Endothelial cell (in vitro differentiated cells): ENCODE results near the gene HS3ST5. TPM values are rescaled to one million over a fixed set of nuclear protein-coding genes. Genes with fewer than 3 reads are reported as not detected.

Source experiments
- DNase-seq: peaks from one replicate; pipeline ENCODE4 v3.0.0; 2021; ENCODE audit warnings: low spot score
- H3K27ac Mint-ChIP-seq: one replicate; pipeline ENCODE4 v1.8.0; 2021; ENCODE audit warnings: mixed read lengths, inconsistent platforms; ENCODE audit not compliant: unreplicated experiment
- H3K27me3 Mint-ChIP-seq: one replicate; pipeline ENCODE4 v1.8.0; 2021; ENCODE audit warnings: mild to moderate bottlenecking, moderate library complexity, mixed read lengths, inconsistent platforms; ENCODE audit not compliant: unreplicated experiment
- H3K36me3 Mint-ChIP-seq: one replicate; pipeline ENCODE4 v1.8.0; 2021; ENCODE audit warnings: mild to moderate bottlenecking, low read depth, mixed read lengths, inconsistent platforms; ENCODE audit not compliant: unreplicated experiment
- H3K4me1 Mint-ChIP-seq: one replicate; pipeline ENCODE4 v1.8.0; 2021; ENCODE audit warnings: mild to moderate bottlenecking, mixed read lengths, inconsistent platforms; ENCODE audit not compliant: unreplicated experiment
- H3K4me3 Mint-ChIP-seq: one replicate; pipeline ENCODE4 v1.8.0; 2021; ENCODE audit warnings: mild to moderate bottlenecking, mixed read lengths, inconsistent platforms; ENCODE audit not compliant: unreplicated experiment
- H3K9me3 Mint-ChIP-seq: one replicate; pipeline ENCODE4 v1.8.0; 2021; ENCODE audit warnings: mixed read lengths, inconsistent platforms; ENCODE audit not compliant: unreplicated experiment
- total RNA-seq: library from RNA; stranded (reverse); fragmentation: NEBNext Ultra II Directional; extraction: Animal tissue kit (Norgen Biotek cat#: 25700); gene quantifications from one replicate; pipeline ENCODE4 v1.2.1, GENCODE V29; 2021; ENCODE audit not compliant: unreplicated experiment
- TF ChIP-seq, protein P1 (sequence below): fragments of 200-600 bp; sonication (generic); IDR thresholded peaks from one replicate; pipeline ENCODE4 v1.5.0; 2021; ENCODE audit warnings: antibody characterized with exemption; ENCODE audit not compliant: unreplicated experiment

The HS3ST5 gene
- total RNA-seq, 1 donor from 2014 or later: 0.51 TPM

DNA sequence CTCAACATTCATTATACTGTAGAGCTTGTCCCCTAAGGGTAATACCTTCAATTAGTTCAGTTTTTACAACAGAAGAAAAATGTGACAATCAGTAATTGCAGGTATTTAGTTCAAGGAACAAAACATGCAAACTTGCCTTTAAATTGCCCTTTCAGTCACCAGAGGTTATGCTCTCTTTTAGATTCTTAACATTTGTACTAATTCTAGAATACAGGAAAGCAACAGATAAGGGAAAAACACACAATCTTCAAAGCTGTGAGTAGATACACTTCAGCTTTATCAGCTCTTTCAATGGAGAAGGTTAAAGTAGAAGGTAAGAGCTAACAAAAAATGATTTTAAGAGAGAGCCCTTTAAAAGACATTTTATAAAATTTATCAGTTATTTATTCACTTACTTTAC lies 173.1 kb downstream of the HS3ST5 start:
- TF ChIP-seq, protein P1, sequence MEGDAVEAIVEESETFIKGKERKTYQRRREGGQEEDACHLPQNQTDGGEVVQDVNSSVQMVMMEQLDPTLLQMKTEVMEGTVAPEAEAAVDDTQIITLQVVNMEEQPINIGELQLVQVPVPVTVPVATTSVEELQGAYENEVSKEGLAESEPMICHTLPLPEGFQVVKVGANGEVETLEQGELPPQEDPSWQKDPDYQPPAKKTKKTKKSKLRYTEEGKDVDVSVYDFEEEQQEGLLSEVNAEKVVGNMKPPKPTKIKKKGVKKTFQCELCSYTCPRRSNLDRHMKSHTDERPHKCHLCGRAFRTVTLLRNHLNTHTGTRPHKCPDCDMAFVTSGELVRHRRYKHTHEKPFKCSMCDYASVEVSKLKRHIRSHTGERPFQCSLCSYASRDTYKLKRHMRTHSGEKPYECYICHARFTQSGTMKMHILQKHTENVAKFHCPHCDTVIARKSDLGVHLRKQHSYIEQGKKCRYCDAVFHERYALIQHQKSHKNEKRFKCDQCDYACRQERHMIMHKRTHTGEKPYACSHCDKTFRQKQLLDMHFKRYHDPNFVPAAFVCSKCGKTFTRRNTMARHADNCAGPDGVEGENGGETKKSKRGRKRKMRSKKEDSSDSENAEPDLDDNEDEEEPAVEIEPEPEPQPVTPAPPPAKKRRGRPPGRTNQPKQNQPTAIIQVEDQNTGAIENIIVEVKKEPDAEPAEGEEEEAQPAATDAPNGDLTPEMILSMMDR: no peak
- no peaks in the 10 kb centered on the region for H3K36me3 Mint-ChIP-seq
- no peaks in the 10 kb centered on the region for H3K27me3 Mint-ChIP-seq
- H3K27ac Mint-ChIP-seq: no peak overlapping the region
- no peaks in the 10 kb centered on the region for H3K9me3 Mint-ChIP-seq
- H3K4me3 Mint-ChIP-seq: no peak overlapping the region
- no peak for DNase-seq
- H3K4me1 Mint-ChIP-seq: peaks cover 4% of the 10 kb centered on the region

DNA sequence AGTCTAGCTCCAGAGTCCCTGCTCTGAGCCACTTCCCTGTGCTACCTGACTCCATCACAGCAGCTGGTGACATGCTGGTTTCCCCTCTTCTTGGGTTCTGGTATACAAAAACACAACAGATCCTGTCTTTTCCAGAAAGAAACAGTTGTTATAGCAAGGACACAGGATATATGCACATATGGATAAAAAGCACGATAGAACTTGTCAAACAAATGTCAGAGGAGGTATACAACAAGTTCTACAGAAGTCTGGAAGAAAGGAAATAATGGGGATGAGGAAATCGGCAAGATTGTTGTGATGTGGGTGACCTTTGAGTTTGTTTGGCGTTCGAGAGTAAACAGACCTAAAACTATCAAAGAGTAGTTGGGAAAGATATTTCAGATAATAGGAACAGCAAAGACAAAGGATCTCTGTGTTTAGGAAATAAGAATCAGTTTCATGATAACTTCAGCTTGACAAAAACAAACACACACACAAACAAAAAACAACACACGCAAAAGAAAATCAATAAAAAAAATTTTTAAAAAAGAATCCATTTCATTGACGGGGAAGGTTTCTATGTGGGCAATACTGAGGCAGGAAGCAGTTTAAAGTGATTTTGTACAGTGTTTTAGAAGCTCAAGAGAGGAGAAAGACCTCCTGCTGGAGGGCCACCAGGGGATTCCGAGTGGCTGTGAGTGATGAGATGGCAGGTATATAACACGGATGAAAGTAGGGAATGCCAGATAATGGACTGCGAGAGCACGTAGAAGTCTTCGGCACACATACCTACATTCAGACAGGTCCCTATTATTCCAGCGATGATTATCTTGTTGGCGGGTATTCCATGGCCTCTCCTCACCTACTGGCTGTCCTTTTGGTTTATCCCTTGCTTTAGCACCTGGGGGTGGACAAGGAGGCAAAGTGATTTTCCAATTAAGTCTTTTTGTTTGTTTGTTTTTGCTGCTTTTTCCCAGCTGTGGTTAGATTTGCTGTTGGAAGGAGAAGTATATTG lies 174.9 kb downstream of the HS3ST5 start:
- TF ChIP-seq, protein P1: no peak
- Mint-ChIP-seq H3K27me3 (no peaks in the 10 kb centered on the region), H3K4me3 (no peak overlapping the region), H3K9me3 (no peaks in the 10 kb centered on the region), H3K27ac (no peak overlapping the region), H3K36me3 (no peaks in the 10 kb centered on the region), H3K4me1 (peaks cover 4% of the 10 kb centered on the region)
- DNase-seq: no peak

DNA sequence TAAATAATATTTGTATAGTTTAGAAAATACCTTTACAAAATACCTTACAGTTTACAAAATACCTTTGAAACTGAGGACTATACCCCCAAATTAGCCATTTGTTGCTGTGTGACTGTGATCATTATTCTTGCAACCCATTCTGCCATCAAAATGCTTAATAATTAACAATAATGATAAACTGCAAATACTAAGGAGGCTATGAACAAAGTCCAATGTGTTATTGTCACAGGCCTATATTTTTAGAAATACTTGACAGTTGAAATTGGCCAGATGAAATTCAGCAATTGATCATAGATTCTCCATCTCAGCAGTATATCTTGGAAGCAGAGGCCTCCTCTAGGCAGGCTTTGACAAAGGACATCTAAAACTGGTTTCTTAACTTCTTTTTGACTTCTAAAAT lies 178.6 kb downstream of the HS3ST5 start:
- no peak overlapping the region for H3K4me3 Mint-ChIP-seq
- H3K4me1 Mint-ChIP-seq: peaks cover 4% of the 10 kb centered on the region
- no peaks in the 10 kb centered on the region for H3K27me3 Mint-ChIP-seq
- TF ChIP-seq, protein P1: no peak
- no peaks in the 10 kb centered on the region for H3K36me3 Mint-ChIP-seq
- no peak overlapping the region for H3K27ac Mint-ChIP-seq
- no peak for DNase-seq
- no peaks in the 10 kb centered on the region for H3K9me3 Mint-ChIP-seq

DNA sequence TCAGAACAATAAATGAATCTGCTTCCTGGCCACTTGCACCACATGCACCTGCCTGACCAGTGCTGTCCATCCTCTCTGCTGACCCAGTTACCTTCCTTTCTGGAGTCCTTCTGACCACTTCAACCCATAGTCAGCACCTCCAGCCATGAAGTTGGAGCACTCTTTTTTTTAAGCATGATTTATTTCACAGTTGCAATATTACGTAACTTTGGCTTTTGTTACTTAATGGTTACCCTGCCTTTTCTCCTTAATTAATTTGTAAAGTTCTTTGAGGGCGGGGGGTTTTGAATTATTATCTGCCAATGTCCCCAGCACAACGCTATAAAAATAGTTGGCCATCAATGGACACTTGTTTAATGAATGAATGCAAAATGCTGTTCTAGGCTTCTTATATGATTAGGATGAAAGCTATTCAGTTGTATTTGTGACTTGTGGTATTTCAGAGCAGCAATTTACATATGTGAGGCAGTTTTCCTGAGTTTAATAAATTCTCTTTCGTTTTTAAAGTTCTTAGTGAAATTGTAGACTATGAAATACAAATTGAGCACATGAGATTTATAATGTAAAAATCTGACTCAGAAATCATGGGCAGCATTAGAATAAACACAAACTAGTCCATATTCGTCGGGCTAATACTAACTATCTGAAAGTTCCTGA lies 180.0 kb downstream of the HS3ST5 start:
- Mint-ChIP-seq H3K4me1 (peaks cover 4% of the 10 kb centered on the region), H3K36me3 (no peaks in the 10 kb centered on the region), H3K9me3 (no peaks in the 10 kb centered on the region), H3K27me3 (no peaks in the 10 kb centered on the region), H3K4me3 (no peak overlapping the region), H3K27ac (no peak overlapping the region)
- TF ChIP-seq, protein P1: no peak
- no peak for DNase-seq

DNA sequence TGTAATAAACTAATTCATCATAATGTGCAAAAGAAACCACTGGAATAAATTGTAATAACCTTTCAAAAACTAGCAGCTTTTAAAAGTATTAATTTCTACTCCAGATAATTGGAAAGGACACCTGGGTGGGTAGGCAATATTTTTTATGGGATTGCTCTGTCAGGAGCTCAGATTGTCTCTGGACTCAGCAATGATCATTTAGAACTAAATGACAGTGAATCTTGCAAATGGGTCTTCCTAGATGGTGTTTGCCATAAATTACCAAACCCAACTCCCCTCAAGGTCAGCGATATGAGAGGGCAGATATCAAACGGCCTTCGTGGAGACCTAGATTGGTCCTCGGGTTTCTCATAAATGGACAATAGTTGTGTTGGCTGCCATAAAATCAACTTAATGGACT lies 181.9 kb downstream of the HS3ST5 start:
- TF ChIP-seq, protein P1: no peak
- H3K9me3 Mint-ChIP-seq: no peaks in the 10 kb centered on the region
- H3K4me1 Mint-ChIP-seq: no peaks in the 10 kb centered on the region
- no peak overlapping the region for H3K27ac Mint-ChIP-seq
- H3K4me3 Mint-ChIP-seq: no peak overlapping the region
- H3K27me3 Mint-ChIP-seq: no peaks in the 10 kb centered on the region
- DNase-seq: no peak
- H3K36me3 Mint-ChIP-seq: no peaks in the 10 kb centered on the region
